SK-N-SH treated with all-trans-retinoic acid at 6 μM for 48 hours (cell line): ENCODE results near the gene NT5C.

Experiments used
- ATAC-seq: fragments of 200-7000 bp; cut with Tn5 transposase; 3 replicates; pipeline ENCODE4 v1.9.1; 2020; ENCODE audit warnings: mild to moderate bottlenecking, moderate library complexity
- ARNTL ChIP-seq: fragments of 450-650 bp; formaldehyde crosslinking; IDR thresholded peaks from 2 replicates; pipeline ENCODE4 v1.5.0; 2020; ENCODE audit warnings: low read depth, mild to moderate bottlenecking, moderate library complexity, borderline replicate concordance
- BACH2 ChIP-seq: fragments of 250-450 bp; sonication (Bioruptor Pico); IDR thresholded peaks from 2 replicates; pipeline ENCODE4 v1.9.0; 2021; ENCODE audit warnings: mild to moderate bottlenecking, borderline replicate concordance
- CREB5 ChIP-seq: fragments of 250-450 bp; sonication (Bioruptor Pico); IDR thresholded peaks from 2 replicates; pipeline ENCODE4 v1.5.1; 2020; ENCODE audit warnings: low read depth, mild to moderate bottlenecking, moderate library complexity
- CSDC2 ChIP-seq: fragments of 250-450 bp; sonication (Bioruptor Pico); IDR thresholded peaks from 2 replicates; pipeline ENCODE4 v1.5.0; 2020; ENCODE audit warnings: mild to moderate bottlenecking, moderate library complexity
- CSRNP3 ChIP-seq: fragments of 250-450 bp; sonication (Bioruptor Pico); IDR thresholded peaks from 2 replicates; pipeline ENCODE4 v1.5.1; 2021; ENCODE audit warnings: mild to moderate bottlenecking, moderate library complexity
- GLIS3 ChIP-seq: fragments of 250-450 bp; sonication (Bioruptor Pico); IDR thresholded peaks from 2 replicates; pipeline ENCODE4 v1.5.0; 2020; ENCODE audit warnings: mild to moderate bottlenecking, moderate library complexity
- ISL1 ChIP-seq: fragments of 250-450 bp; sonication (Bioruptor Pico); IDR thresholded peaks from 2 replicates; pipeline ENCODE4 v2.1.2; 2022; ENCODE audit warnings: mild to moderate bottlenecking, moderate library complexity
- OSR1 ChIP-seq: fragments of 250-450 bp; sonication (Bioruptor Pico); IDR thresholded peaks from 2 replicates; pipeline ENCODE4 v1.8.0; 2022; ENCODE audit warnings: moderate library complexity, mild to moderate bottlenecking, inconsistent platforms
- PATZ1 ChIP-seq: fragments of 250-450 bp; sonication (Bioruptor Pico); IDR thresholded peaks from 2 replicates; pipeline ENCODE4 v1.8.0; 2020; ENCODE audit warnings: mild to moderate bottlenecking, moderate library complexity, borderline replicate concordance
- PPARA ChIP-seq: fragments of 250-450 bp; sonication (Bioruptor Pico); IDR thresholded peaks from 2 replicates; pipeline ENCODE4 v1.5.0; 2020; ENCODE audit warnings: mild to moderate bottlenecking, borderline replicate concordance
- SNAI2 ChIP-seq: fragments of 250-450 bp; sonication (Bioruptor Pico); IDR thresholded peaks from 2 replicates; pipeline ENCODE4 v1.5.0; 2020; ENCODE audit warnings: mild to moderate bottlenecking, moderate library complexity
- TCF4 ChIP-seq: fragments of 250-450 bp; sonication (Bioruptor Pico); IDR thresholded peaks from 2 replicates; pipeline ENCODE4 v1.8.0; 2021; ENCODE audit warnings: mild to moderate bottlenecking, moderate library complexity, borderline replicate concordance
- TOX ChIP-seq: fragments of 250-450 bp; sonication (Bioruptor Pico); IDR thresholded peaks from 2 replicates; pipeline ENCODE4 v1.8.0; 2021; ENCODE audit warnings: mild to moderate bottlenecking, moderate library complexity, borderline replicate concordance
- ZC3H10 ChIP-seq: fragments of 250-450 bp; sonication (Bioruptor Pico); IDR thresholded peaks from 2 replicates; pipeline ENCODE4 v1.5.1; 2021; ENCODE audit warnings: mild to moderate bottlenecking, moderate library complexity
- ZFP3 ChIP-seq: fragments of 250-450 bp; sonication (Bioruptor Pico); IDR thresholded peaks from 2 replicates; pipeline ENCODE4 v1.5.0; 2020; ENCODE audit warnings: mild to moderate bottlenecking, moderate library complexity
- ZFP30 ChIP-seq: fragments of 450-650 bp; formaldehyde crosslinking; IDR thresholded peaks from 2 replicates; pipeline ENCODE4 v1.5.0; 2022; ENCODE audit warnings: mild to moderate bottlenecking, moderate library complexity
- ZNF565 ChIP-seq: fragments of 450-650 bp; formaldehyde crosslinking; conservative IDR thresholded peaks from 2 replicates; pipeline ENCODE4 v1.5.0; 2020; ENCODE audit warnings: low read depth, mild to moderate bottlenecking, moderate library complexity
- ZNF70 ChIP-seq: fragments of 450-650 bp; formaldehyde crosslinking; IDR thresholded peaks from 2 replicates; pipeline ENCODE4 v1.5.0; 2020; ENCODE audit warnings: mild to moderate bottlenecking, moderate library complexity
- ZNF8 ChIP-seq: fragments of 450-650 bp; formaldehyde crosslinking; IDR thresholded peaks from 2 replicates; pipeline ENCODE4 v1.5.0; 2020; ENCODE audit warnings: mild to moderate bottlenecking, moderate library complexity
- TF ChIP-seq, protein P1 (sequence below): fragments of 250-450 bp; sonication (Bioruptor Pico); IDR thresholded peaks from 2 replicates; pipeline ENCODE4 v1.5.0; 2020; ENCODE audit warnings: mild to moderate bottlenecking, moderate library complexity
- TF ChIP-seq, protein P2 (sequence below): fragments of 250-450 bp; sonication (Bioruptor Pico); IDR thresholded peaks from 2 replicates; pipeline ENCODE4 v1.8.0; 2021; ENCODE audit warnings: low read depth, mild to moderate bottlenecking, moderate library complexity, borderline replicate concordance

Gene NT5C

GRCh38 chr17:75090871-75091854 lies 40.4 kb downstream of the NT5C start:
- ATAC-seq, result peak; percentile 7; the same call in 2 of the 3 replicates
- TF ChIP-seq ZNF565 (CRISPR knock-in tag), result no peak
- TF ChIP-seq ZNF70 (CRISPR knock-in tag), result no peak
- TF ChIP-seq BACH2 (CRISPR knock-in tag), result no peak
- TF ChIP-seq TOX (CRISPR knock-in tag), result no peak
- no peak for TF ChIP-seq ISL1
- TF ChIP-seq ZNF8 (CRISPR knock-in tag), result no peak
- TF ChIP-seq PATZ1 (CRISPR knock-in tag), result no peak
- TF ChIP-seq CREB5 (CRISPR knock-in tag), result no peak
- no peak for TF ChIP-seq TCF4
- TF ChIP-seq GLIS3 (CRISPR knock-in tag), result no peak
- TF ChIP-seq ZFP3, result no peak
- TF ChIP-seq SNAI2 (CRISPR knock-in tag), result no peak
- TF ChIP-seq, all 23 proteins: peak for 0

DNA sequence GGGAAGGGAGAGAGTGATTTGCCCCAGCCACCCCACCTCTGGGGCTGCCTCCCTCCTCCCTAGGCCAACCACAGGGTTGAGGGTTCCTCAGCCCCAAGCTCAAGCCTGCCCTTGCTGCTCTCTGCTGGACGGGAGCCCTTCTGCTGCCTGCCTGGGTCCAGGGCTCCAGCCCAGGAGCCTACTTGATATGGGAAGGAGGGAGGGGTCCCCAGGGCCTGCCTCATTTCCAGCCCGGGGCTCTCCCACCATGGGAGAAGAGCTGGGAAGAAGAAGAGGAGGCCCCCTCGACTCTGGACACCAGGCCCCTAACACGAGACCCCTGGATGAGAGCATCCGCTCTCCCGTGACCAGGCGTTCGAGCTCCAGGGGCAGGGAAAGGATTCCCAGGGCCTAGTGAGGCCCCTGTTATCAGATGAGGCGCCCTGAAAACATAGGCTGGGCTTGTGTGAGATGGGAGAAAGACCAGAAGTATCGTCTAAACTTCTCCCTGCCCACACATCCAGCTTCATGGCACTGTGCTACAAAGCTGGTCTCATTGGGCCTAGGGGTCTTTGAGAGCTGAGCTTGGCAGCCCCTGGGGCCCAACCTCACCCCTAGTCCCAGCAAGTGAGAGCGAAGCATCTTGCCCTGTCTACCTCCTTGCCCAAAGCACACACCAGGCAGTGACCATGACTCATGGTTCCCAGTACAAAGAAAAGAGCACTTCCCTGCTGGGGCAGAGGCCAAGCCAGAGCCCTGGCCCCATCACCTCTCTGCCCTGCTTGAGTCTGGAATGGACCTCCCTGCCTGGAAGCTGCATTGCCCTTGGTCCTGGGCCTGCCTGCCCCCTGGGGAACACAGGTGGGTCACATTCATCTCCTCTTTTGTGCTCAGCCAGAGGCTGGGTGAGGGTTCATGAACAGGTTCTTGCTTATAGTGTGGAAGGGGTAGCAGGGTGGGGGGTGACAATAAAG lies 42.8 kb downstream of the NT5C start:
- peak; percentile 60 for ATAC-seq
- TF ChIP-seq CSDC2 (CRISPR knock-in tag) (no peak), CSRNP3 (no peak), ZC3H10 (CRISPR knock-in tag) (no peak), ARNTL (CRISPR knock-in tag) (no peak), SNAI2 (CRISPR knock-in tag) (no peak), TCF4 (no peak), ZNF8 (CRISPR knock-in tag) (no peak), ZFP30 (CRISPR knock-in tag) (no peak), ZFP3 (no peak), CREB5 (CRISPR knock-in tag) (no peak), ZNF565 (CRISPR knock-in tag) (no peak), PPARA (CRISPR knock-in tag) (no peak), OSR1 (CRISPR knock-in tag) (no peak)
- TF ChIP-seq, protein P1, sequence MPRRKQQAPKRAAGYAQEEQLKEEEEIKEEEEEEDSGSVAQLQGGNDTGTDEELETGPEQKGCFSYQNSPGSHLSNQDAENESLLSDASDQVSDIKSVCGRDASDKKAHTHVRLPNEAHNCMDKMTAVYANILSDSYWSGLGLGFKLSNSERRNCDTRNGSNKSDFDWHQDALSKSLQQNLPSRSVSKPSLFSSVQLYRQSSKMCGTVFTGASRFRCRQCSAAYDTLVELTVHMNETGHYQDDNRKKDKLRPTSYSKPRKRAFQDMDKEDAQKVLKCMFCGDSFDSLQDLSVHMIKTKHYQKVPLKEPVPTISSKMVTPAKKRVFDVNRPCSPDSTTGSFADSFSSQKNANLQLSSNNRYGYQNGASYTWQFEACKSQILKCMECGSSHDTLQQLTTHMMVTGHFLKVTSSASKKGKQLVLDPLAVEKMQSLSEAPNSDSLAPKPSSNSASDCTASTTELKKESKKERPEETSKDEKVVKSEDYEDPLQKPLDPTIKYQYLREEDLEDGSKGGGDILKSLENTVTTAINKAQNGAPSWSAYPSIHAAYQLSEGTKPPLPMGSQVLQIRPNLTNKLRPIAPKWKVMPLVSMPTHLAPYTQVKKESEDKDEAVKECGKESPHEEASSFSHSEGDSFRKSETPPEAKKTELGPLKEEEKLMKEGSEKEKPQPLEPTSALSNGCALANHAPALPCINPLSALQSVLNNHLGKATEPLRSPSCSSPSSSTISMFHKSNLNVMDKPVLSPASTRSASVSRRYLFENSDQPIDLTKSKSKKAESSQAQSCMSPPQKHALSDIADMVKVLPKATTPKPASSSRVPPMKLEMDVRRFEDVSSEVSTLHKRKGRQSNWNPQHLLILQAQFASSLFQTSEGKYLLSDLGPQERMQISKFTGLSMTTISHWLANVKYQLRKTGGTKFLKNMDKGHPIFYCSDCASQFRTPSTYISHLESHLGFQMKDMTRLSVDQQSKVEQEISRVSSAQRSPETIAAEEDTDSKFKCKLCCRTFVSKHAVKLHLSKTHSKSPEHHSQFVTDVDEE, result no peak
- TF ChIP-seq, protein P2, sequence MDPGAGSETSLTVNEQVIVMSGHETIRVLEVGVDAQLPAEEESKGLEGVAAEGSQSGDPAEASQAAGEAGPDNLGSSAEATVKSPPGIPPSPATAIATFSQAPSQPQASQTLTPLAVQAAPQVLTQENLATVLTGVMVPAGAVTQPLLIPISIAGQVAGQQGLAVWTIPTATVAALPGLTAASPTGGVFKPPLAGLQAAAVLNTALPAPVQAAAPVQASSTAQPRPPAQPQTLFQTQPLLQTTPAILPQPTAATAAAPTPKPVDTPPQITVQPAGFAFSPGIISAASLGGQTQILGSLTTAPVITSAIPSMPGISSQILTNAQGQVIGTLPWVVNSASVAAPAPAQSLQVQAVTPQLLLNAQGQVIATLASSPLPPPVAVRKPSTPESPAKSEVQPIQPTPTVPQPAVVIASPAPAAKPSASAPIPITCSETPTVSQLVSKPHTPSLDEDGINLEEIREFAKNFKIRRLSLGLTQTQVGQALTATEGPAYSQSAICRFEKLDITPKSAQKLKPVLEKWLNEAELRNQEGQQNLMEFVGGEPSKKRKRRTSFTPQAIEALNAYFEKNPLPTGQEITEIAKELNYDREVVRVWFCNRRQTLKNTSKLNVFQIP (CRISPR knock-in tag), result no peak
